Common myeloid progenitor, CD34-positive (primary cell): Measurements from ENCODE around the gene ARRB2.

Experiments used
- CTCF ChIA-PET: fragments of 350-600 bp; sonication (Branson Sonifier 250); formaldehyde crosslinking; loops from one replicate; lab custom pipeline; 2021; ENCODE audit warnings: antibody characterized with exemption; lab: Charles Lee
- POLR2A ChIA-PET: fragments of 350-600 bp; sonication (Branson Sonifier 250); formaldehyde crosslinking; loops from one replicate; lab custom pipeline; 2021; ENCODE audit warnings: antibody characterized with exemption; lab: Charles Lee
- DNase-seq, 3 donors: peaks; one replicate each; pipeline versions ENCODE4 v3.0.0 to v3.0.0-alpha.2; 2013
- H3K27ac ChIP-seq, 2 experiments: 1 replicate in 1 of 2; 2 replicates in 1 of 2; pipeline ENCODE4 v1.7.0; 2013; ENCODE audit warnings: inconsistent platforms in 2 of 2, low read length in 2 of 2, mild to moderate bottlenecking in 2 of 2, low read depth in 1 of 2, moderate library complexity in 1 of 2; ENCODE audit not compliant: severe bottlenecking in 2 of 2, insufficient read depth in 1 of 2, poor library complexity in 1 of 2
- H3K27me3 ChIP-seq, 5 experiments: replicated peaks in 2 of 5; 1 replicate in 3 of 5; 2 replicates in 2 of 5; pipeline versions ENCODE4 v1.6.1 to v1.7.0; 2013; ENCODE audit warnings: low read length in 4 of 5, mild to moderate bottlenecking in 2 of 5, moderate library complexity in 2 of 5, inconsistent platforms in 1 of 5; ENCODE audit not compliant: insufficient read depth in 5 of 5, control insufficient read depth in 4 of 5
- H3K36me3 ChIP-seq, 4 experiments: 1 replicate in 2 of 4; 2 replicates in 2 of 4; pipeline versions ENCODE4 v1.6.1 to v1.7.0; 2013; ENCODE audit warnings: low read length in 3 of 4, control low read depth in 1 of 4, mild to moderate bottlenecking in 1 of 4; ENCODE audit not compliant: control insufficient read depth in 4 of 4, insufficient read depth in 4 of 4
- H3K4me1 ChIP-seq, 4 experiments: 1 replicate in 3 of 4; 2 replicates in 1 of 4; pipeline versions ENCODE4 v1.6.1 to v1.7.1; 2013; ENCODE audit warnings: low read length in 3 of 4, mild to moderate bottlenecking in 3 of 4, control low read depth in 1 of 4, inconsistent platforms in 1 of 4, moderate library complexity in 1 of 4; ENCODE audit not compliant: control insufficient read depth in 4 of 4, insufficient read depth in 4 of 4; ENCODE audit errors: control extremely low read depth in 1 of 4
- H3K4me3 ChIP-seq, 7 experiments: 1 replicate in 4 of 7; 2 replicates in 3 of 7; pipeline versions ENCODE4 v1.5.1 to v1.7.0; 2013; ENCODE audit warnings: mild to moderate bottlenecking in 7 of 7, low read length in 6 of 7, moderate library complexity in 6 of 7, inconsistent platforms in 2 of 7, low read depth in 2 of 7, control low read depth in 1 of 7; ENCODE audit not compliant: insufficient read depth in 4 of 7, control insufficient read depth in 1 of 7; ENCODE audit errors: extremely low read depth in 1 of 7
- H3K9me3 ChIP-seq, 5 experiments: 1 replicate in 4 of 5; 2 replicates in 1 of 5; pipeline versions ENCODE4 v1.6.1 to v1.7.1; 2013; ENCODE audit warnings: low read length in 4 of 5, mild to moderate bottlenecking in 2 of 5, inconsistent platforms in 1 of 5, low read depth in 1 of 5, moderate library complexity in 1 of 5; ENCODE audit not compliant: control insufficient read depth in 4 of 5, insufficient read depth in 2 of 5; ENCODE audit errors: control extremely low read depth in 1 of 5
- WGBS: methylation state at CpG from one replicate; pipeline ENCODE4 v1.1.5; 2013; ENCODE audit not compliant: insufficient coverage; 5-methylcytosine and 5-hydroxymethylcytosine counted together

Gene ARRB2

DNA sequence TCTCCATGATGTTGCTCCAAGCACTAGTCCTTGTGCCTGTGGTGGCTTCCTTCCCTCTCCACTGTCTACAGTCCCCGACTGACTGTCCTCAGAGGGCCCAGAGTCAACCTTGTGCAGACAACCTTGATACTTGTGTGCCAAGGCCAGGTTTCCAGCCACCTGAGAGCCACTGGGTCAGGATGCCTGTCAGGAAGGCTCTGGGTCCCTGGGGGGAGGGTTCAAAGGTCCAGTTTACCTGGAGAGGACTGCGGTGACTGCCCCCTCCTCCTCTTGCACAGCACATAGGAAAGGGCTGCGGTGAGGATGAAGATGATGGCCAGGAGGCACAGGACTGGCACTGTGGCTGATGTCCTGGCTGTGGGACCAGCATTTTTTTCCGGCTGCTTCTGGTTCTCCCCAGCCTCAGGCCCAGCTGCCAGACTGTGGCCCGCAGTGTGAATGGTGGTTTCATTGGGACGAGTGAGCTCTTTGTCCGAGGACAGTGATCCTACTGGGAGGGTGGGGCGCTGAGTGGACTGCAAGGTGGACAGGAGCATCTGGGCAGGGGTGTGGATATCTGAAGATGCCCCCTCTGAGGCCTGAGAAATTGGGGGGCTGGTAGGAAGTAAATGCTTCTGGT is 24.5 kb downstream of the ARRB2 start:
- H3K36me3 ChIP-seq: no peaks in the 10 kb centered on the region
- ChIA-PET CTCF (interaction anchor here (0.7 to 2.4 kb wide), 4 partner anchors 12 to 55 kb away, joined by 3 to 12 read pairs (median 4); partner anchors contain the start of gene GLTPD2), POLR2A (no interaction called here)
- H3K4me1 ChIP-seq: peaks cover 8 to 53% (median 44%) of the 10 kb centered on the region in 4 experiments
- 100% methylated on average over 3 of the region's 8 CpGs for WGBS
- peaks cover 0 to 36% (median 12%) of the 10 kb centered on the region in 5 experiments for H3K27me3 ChIP-seq
- no peak overlapping the region for H3K27ac ChIP-seq
- no peak for DNase-seq
- no peaks in the 10 kb centered on the region for H3K9me3 ChIP-seq
- no peak overlapping the region for H3K4me3 ChIP-seq

DNA sequence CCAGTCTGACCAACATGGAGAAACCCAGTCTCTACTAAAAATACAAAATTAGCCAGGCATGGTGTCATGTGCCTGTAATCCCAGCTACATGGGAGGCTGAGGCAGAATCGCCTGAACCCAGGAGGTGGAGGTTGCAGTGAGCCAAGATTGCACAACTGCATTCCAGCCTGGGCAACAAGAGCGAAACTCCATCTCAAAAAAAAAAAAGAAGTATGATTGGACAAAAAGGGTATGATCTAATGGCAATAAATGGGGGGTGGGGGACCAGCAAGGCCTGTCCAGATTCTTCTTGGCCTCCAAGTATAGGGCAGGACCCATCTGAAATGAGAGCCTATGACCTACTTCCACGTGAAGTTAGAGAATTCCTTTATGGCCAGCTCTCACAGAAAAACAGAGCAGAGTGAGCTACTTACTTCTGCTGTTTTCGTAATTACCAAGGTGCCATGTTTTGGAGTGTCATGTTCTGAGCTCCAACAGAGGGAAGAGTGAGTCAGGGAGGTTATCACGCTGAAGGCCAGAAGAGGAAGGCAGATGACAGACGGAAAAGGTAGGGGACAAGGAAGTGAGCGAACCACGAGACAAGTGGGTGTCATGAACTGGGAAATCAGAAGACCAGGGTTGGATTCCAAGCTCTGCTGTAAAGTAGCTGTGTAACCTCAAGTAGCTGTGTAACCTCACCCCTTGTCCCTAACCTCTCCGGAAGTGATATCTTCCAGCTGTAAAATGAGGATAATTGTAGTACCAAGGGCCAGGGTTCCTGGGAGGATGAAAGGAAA is 25.6 kb downstream of the ARRB2 start:
- peaks cover 4 to 47% (median 37%) of the 10 kb centered on the region in 4 experiments for H3K4me1 ChIP-seq
- H3K27me3 ChIP-seq: peaks cover 0 to 47% (median 18%) of the 10 kb centered on the region in 5 experiments
- CTCF ChIA-PET: interaction anchor here (0.7 to 2.4 kb wide), 3 partner anchors 26 to 154 kb away, joined by 3 to 12 read pairs (median 3); partner anchors contain the start of gene ARRB2
- DNase-seq: peak in 2 of 3 donors; percentile 50 to 62
- no peak overlapping the region for H3K4me3 ChIP-seq
- no peak overlapping the region for H3K27ac ChIP-seq
- H3K9me3 ChIP-seq: no peaks in the 10 kb centered on the region
- POLR2A ChIA-PET: no interaction called here
- 57% methylated on average over 7 of the region's 9 CpGs for WGBS
- no peaks in the 10 kb centered on the region for H3K36me3 ChIP-seq

DNA sequence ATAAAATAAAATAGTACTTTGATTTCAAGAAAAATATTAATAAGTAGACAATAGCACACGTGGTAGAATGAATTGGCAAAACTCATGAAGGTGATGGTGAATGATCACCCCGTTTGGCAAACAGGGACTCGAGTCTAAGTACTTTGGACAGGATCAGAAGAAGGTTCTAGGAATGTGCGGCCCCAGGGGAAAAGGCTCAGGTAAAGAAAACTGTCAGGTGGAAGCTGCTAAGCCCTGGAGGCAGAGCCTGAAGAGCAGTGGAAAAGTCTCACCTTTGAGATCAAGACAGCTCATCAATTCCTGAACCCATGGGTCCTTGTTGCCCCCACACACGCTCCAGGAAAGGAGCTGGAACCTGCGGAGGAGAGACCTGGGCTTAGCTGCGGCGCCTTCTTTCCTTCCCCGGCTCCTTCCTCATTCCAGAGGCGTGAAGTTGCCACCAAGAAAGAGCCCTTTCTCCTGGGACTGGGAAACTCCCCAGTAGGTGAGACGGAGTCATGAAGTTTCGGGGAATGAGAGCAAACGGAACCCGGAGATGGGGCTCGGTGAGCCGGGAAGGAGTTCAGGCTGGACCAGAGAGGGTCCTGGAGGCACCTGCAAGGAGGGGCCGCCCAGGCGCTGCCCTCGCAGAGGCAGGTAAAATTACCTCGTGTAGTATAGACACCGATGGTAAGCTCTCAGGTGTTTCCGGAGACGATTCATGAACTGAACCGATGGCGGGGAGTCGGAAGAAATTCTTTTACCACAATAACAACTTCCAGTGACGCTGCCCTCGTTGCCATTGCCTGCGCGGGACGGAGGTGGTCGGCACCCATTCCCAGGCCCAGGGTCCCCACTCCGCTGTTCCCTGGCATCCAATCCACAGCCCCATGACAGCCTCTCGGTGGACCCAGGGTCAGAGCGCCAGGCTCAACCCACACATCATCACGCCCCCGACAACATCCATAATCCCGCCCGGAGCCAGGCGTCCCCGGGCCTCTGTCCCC is 28.0 kb downstream of the ARRB2 start:
- Histone ChIP-seq H3K36me3 (no peaks in the 10 kb centered on the region), H3K4me3 (peak overlapping the region in 6 of 7 experiments; percentile 23 to 82 (median 70)), H3K9me3 (no peaks in the 10 kb centered on the region), H3K27ac (no peak overlapping the region), H3K27me3 (peaks cover 0 to 58% (median 21%) of the 10 kb centered on the region in 5 experiments), H3K4me1 (peaks cover 4 to 26% (median 23%) of the 10 kb centered on the region in 4 experiments)
- POLR2A ChIA-PET: no interaction called here
- 13% methylated on average over 30 of the region's 41 CpGs for WGBS
- CTCF ChIA-PET: interaction anchor here (1.7 kb wide), 1 partner anchor 48 kb away, joined by 5 read pairs; the partner anchor contains the start of gene VMO1
- peak in 1 of 3 donors; percentile 48 for DNase-seq

DNA sequence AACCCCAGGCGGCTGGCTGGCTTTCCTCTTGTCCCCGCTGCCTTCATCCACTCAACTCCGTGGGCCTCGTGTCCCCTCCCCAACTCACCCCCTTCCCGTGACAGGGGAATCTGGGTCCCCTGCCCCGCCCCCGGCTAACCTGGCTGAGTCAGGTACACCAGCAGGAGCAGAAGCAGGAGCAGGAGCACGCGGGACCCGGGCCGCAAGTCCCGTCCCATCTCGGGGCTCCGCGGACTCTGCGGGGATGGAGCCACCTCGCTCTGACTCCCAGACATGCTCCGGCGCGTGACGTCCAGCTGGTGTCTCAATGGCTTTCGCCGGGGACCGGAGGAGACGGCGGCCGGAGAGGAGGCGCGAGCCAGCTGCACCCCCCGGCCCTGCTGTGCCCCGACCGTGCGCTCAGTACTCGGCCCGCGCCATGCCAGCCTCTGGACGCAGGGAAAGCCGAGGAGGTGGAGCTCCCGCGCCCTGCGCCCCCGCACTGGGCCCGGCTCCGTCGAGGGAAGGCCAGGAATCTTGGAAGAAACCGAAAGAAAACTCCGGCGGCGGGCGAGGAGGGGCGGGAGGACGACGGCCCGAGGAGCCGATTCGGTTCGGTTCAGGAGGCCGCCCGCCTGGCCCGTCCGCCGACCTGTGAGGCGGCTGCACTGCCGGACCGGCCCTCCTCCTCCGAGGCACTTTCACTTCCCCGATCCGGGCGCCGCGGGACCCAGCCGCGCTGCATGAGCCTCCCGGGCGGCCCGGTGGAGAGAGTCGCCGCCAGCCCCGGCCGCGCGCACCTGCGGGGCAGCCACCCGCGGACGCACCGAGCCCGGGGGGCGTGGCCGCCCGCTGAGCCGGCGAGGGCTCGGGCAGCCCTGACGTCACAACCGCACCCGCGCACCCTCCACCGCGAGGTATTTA is 28.9 kb downstream of the ARRB2 start, which contains the start of the genes CXCL16 and ZMYND15:
CXCL16 (minus strand) TSS at position 807 of the 903 bp plus-strand sequence; CDS start at position 218, 589 bp downstream.
ZMYND15 (plus strand) TSS at position 712 of the 903 bp plus-strand sequence. CDS start 716 bp downstream, outside the sequence.
- peaks cover 0 to 22% (median 19%) of the 10 kb centered on the region in 4 experiments for H3K4me1 ChIP-seq
- DNase-seq: peak in 1 of 3 donors; percentile 54
- H3K9me3 ChIP-seq: no peaks in the 10 kb centered on the region
- ChIA-PET CTCF (no interaction called here), POLR2A (no interaction called here)
- WGBS: 0% methylated on average over 82 of the region's 100 CpGs
- H3K4me3 ChIP-seq: peak within 1 kb of the TSS; percentile 50 to 82 (median 65)
- no peak within 1 kb of the TSS for H3K27ac ChIP-seq
- H3K36me3 ChIP-seq: no peaks in the 10 kb centered on the region
- peaks cover 0 to 62% (median 26%) of the 10 kb centered on the region in 5 experiments for H3K27me3 ChIP-seq

DNA sequence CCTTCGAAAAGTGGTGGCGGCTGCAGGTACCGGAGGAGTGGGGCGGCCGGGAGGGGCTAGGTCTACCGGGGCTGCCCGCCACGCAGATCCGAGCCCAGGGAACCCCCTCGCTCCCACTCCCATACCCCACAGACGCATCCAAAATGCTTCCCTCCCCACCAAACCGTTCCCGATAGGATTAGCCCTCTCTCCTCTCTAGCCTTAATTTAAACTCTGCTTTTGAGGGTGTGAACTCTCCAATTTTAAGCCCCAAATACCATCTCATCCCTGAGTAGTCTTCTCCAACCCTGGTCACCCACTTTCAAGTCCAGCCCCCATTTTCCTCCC is 29.6 kb downstream of the ARRB2 start:
- 23% methylated on average over 13 of the region's 13 CpGs for WGBS
- peaks cover 0 to 68% (median 31%) of the 10 kb centered on the region in 5 experiments for H3K27me3 ChIP-seq
- ChIA-PET CTCF (no interaction called here), POLR2A (no interaction called here)
- H3K9me3 ChIP-seq: no peaks in the 10 kb centered on the region
- H3K27ac ChIP-seq: no peak overlapping the region
- H3K36me3 ChIP-seq: no peaks in the 10 kb centered on the region
- H3K4me1 ChIP-seq: peaks cover 0 to 24% (median 22%) of the 10 kb centered on the region in 4 experiments
- DNase-seq: no peak
- peak overlapping the region; percentile 20 to 82 (median 65) for H3K4me3 ChIP-seq

DNA sequence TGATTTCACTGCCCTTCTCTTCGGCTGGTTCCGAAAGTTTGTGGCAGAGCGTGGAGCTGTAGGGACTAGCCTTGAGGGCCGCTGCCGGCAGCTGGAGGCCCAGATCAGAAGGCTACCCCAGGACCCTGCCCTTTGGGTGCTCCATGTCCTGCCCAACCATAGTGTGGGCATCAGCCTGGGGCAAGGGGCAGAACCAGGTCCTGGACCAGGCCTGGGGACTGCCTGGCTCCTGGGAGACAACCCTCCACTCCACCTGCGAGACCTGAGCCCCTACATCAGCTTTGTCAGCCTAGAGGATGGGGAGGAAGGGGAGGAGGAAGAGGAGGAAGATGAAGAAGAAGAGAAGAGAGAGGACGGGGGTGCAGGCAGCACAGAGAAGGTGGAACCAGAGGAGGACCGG is 30.2 kb downstream of the ARRB2 start:
- H3K4me1 ChIP-seq: peaks cover 0 to 29% (median 25%) of the 10 kb centered on the region in 4 experiments
- DNase-seq: no peak
- no peak overlapping the region for H3K27ac ChIP-seq
- WGBS: 97% methylated on average over 7 of the region's 8 CpGs
- H3K4me3 ChIP-seq: no peak overlapping the region
- peaks cover 0 to 73% (median 35%) of the 10 kb centered on the region in 5 experiments for H3K27me3 ChIP-seq
- no peaks in the 10 kb centered on the region for H3K36me3 ChIP-seq
- H3K9me3 ChIP-seq: no peaks in the 10 kb centered on the region
- ChIA-PET POLR2A (no interaction called here), CTCF (no interaction called here)
